HAP-1 (cell line): ENCODE measurements around the gene BBC3.

Source experiments
- DNase-seq, 2 experiments: peaks; one replicate each; pipeline ENCODE4 v3.0.0-alpha.2; 2016 to 2020; ENCODE audit warnings: low spot score in 2 of 2
- H3K27me3 ChIP-seq: fragments of 250-450 bp; sonication (Bioruptor Pico); 2 replicates; pipeline ENCODE4 v1.5.1; 2020; ENCODE audit warnings: low read depth, mild to moderate bottlenecking, moderate library complexity
- H3K36me3 ChIP-seq: fragments of 250-450 bp; sonication (Bioruptor Pico); replicated peaks from 2 replicates; pipeline ENCODE4 v1.5.1; 2020; ENCODE audit warnings: mild to moderate bottlenecking
- H3K4me1 ChIP-seq: fragments of 250-450 bp; sonication (Bioruptor Pico); 2 replicates; pipeline ENCODE4 v1.5.1; 2020; ENCODE audit warnings: mild to moderate bottlenecking
- H3K4me3 ChIP-seq: fragments of 250-450 bp; sonication (Bioruptor Pico); 2 replicates; pipeline ENCODE4 v1.5.1; 2020; ENCODE audit warnings: mild to moderate bottlenecking, moderate library complexity
- H3K9me3 ChIP-seq: fragments of 250-450 bp; sonication (Bioruptor Pico); 2 replicates; pipeline ENCODE4 v1.5.1; 2020; ENCODE audit warnings: mild to moderate bottlenecking, moderate library complexity
- in situ Hi-C: fragments of 300-500 bp; cut with MboI; formaldehyde crosslinking; loops from 3 replicates; pipeline ENCODE4 v1.14.3; 2020; ENCODE audit warnings: low sequenced_read_pairs, inconsistent platforms, mixed read lengths

BBC3 gene

GRCh38 chr19:47183601-47184000 is 47.4 kb downstream of the BBC3 start:
- Histone ChIP-seq H3K27me3 (no peaks in the 10 kb centered on the region), H3K36me3 (peaks cover 83% of the 10 kb centered on the region), H3K9me3 (no peaks in the 10 kb centered on the region), H3K4me1 (peaks cover 4% of the 10 kb centered on the region; the same call in 1 of the 2 replicates), H3K4me3 (no peak overlapping the region)
- in situ Hi-C loops, result no loop called here
- no peak for DNase-seq

DNA sequence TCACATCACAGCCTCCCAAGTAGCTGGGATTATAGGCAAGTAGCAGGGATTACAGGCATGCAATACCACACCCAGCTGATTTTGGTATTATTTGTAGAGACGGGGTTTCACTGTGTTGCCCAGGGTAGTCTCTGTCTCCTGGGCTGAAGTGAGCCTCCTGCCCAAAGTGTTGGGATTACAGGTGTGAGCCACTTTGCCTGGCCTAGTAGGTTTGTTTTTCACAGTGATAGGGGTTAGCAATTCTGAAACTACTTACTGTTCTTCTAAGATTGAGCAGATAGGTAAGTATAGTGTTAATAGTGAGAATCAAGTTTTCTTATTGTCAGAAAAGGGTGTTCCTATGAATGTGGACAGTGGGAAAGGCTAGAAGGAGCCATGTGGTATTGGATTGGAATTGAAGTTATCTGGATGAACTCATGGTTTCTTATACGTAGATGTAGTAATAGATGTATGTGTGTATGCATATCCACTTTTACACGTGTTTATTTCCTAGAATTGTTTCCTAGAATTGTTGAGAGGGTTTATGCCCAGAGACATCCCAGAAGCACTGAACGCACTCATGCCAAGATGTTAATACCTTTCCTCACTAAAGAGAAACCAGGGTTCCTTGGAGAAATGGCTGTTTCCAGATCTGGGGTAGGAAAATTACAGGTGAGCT is 51.2 kb downstream of the BBC3 start:
- H3K27me3 ChIP-seq, result no peaks in the 10 kb centered on the region
- no peaks in the 10 kb centered on the region for H3K9me3 ChIP-seq
- in situ Hi-C loops, result no loop called here
- no peaks in the 10 kb centered on the region for H3K4me1 ChIP-seq
- peaks cover 84% of the 10 kb centered on the region for H3K36me3 ChIP-seq
- no peak for DNase-seq
- H3K4me3 ChIP-seq, result no peak overlapping the region

GRCh38 chr19:47176627-47177090 is 54.3 kb downstream of the BBC3 start:
- Histone ChIP-seq H3K36me3 (peaks cover 73% of the 10 kb centered on the region), H3K4me1 (no peaks in the 10 kb centered on the region), H3K9me3 (no peaks in the 10 kb centered on the region), H3K4me3 (no peak overlapping the region), H3K27me3 (no peaks in the 10 kb centered on the region)
- in situ Hi-C loops, result no loop called here
- DNase-seq, result no peak

DNA sequence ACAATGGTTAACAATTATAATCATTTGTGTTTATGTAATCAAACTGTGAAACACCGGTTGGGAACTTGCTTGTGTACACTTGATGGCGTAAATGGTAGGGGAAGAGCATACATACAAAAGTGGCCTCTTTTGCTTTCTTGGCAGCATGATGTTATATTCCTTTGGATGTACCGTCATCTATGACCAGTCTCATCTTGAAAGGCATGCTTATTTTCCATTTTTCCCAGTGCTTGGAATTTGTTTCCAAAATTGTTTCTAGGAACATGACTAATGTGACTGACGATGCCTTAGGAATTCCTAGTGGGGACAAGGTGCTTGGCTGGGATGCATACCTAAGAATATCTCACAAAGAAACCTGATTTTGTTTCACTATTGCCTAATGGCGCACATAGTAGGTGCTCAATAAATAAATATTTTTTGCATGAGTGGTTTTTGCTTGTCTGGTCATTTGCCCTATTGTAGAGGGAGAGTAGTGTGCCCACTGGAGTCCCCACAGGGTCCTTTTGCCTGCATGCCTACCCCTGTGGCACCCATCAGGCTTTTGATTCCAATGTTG is 54.9 kb downstream of the BBC3 start:
- DNase-seq, result no peak
- Histone ChIP-seq H3K4me3 (no peak overlapping the region), H3K36me3 (peaks cover 78% of the 10 kb centered on the region), H3K27me3 (no peaks in the 10 kb centered on the region), H3K4me1 (no peaks in the 10 kb centered on the region), H3K9me3 (no peaks in the 10 kb centered on the region)
- in situ Hi-C loops, result no loop called here

DNA sequence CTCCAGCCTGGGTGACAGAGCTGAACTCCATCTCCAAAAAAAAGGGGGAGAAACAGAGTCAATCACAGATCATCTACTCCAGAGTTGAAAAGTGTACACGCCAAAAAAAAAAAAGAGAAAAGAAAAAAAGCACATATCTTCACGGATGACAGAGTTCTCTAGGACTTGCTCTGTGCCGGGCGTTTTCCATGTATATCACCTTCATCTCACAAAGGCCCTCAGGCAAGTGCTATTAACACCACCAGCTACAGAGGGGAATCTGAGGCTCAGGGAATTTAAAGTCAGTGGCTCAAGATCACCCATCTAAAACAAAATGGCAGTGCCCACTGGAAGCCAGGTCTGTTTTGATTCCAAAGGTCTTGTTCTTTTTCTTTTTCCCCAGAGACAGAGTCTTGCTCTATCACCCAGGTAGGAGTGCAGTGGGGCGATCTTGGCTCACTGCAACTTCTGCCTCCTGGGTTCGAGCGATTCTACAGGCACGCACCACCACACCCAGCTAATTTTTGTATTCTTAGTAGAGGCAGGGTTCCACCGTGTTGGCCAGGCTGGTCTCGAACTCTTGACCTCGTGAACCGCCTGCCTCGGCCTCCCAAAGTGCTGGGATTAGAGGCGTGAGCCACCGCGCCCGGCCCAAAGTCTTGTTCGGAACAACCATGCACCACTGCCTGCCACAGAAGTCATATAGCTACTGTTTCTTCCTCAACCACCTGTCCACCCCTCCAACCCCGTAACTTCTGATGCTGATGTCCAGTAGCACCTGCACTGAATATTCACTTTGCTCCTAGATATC is 58.1 kb downstream of the BBC3 start:
- no peak overlapping the region for H3K4me3 ChIP-seq
- H3K27me3 ChIP-seq, result no peaks in the 10 kb centered on the region
- DNase-seq, result no peak
- in situ Hi-C loops, result no loop called here
- peaks cover 83% of the 10 kb centered on the region for H3K36me3 ChIP-seq
- no peaks in the 10 kb centered on the region for H3K9me3 ChIP-seq
- H3K4me1 ChIP-seq, result no peaks in the 10 kb centered on the region
